GM12801 (cell line): ENCODE data around the gene PEF1.

Experiments
- CTCF ChIP-seq: IDR thresholded peaks from one replicate; pipeline ENCODE4 v1.5.1; 2011; ENCODE audit warnings: control low read depth; ENCODE audit not compliant: insufficient read length; ENCODE audit errors: extremely low read depth

PEF1 gene

GRCh38 chr1:31666263-31666963, 21.7 kb upstream of the PEF1 start:
- no peak for TF ChIP-seq CTCF

- TF ChIP-seq CTCF: no peak
These were observed 20.7 kb upstream of the PEF1 start for GRCh38 chr1:31665234-31665878.

- no peak for TF ChIP-seq CTCF
These were observed 19.9 kb upstream of the PEF1 start for GRCh38 chr1:31664528-31664927.

GRCh38 chr1:31663622-31664452, 19.2 kb upstream of the PEF1 start:
- TF ChIP-seq CTCF: no peak

- TF ChIP-seq CTCF: no peak
These were observed 17.8 kb upstream of the PEF1 start for GRCh38 chr1:31662463-31662862.

GRCh38 chr1:31661856-31662255, 17.2 kb upstream of the PEF1 start:
- TF ChIP-seq CTCF: no peak

- TF ChIP-seq CTCF: no peak
These were observed 16.3 kb upstream of the PEF1 start for GRCh38 chr1:31660871-31661455.
